COLO829 (cell line): ENCODE measurements around the gene ITK.
"Not testable (repeated sequence)": the region's sequence is repeated elsewhere in the genome, so short reads cannot be mapped to it uniquely, and the experiment has no call there.

Source experiments
- DNase-seq: peaks from one replicate; pipeline ENCODE4 v3.0.0; 2012; ENCODE audit warnings: low spot score

Gene ITK

GRCh38 chr5:157168286-157168685 lies 12.4 kb upstream of the ITK start:
- DNase-seq = no peak

GRCh38 chr5:157172403-157172802 lies 8.2 kb upstream of the ITK start:
- DNase-seq = peak; percentile 27

- DNase-seq = no peak
Measured at GRCh38 chr5:157175071-157175612, 5.5 kb upstream of the ITK start.

GRCh38 chr5:157177953-157178352 lies 2.7 kb upstream of the ITK start:
- DNase-seq = no peak

- DNase-seq = no peak
Measured at GRCh38 chr5:157178966-157179365, 1.7 kb upstream of the ITK start.

GRCh38 chr5:157182143-157182757 lies 1.6 kb downstream of the ITK start:
- DNase-seq = no peak

GRCh38 chr5:157184117-157184670 lies 3.6 kb downstream of the ITK start:
- DNase-seq = no peak

- DNase-seq = not testable (repeated sequence)
Measured at GRCh38 chr5:157185122-157185521, 4.5 kb downstream of the ITK start.

GRCh38 chr5:157186309-157187045 lies 5.8 kb downstream of the ITK start:
- DNase-seq = no peak

GRCh38 chr5:157187046-157187754 lies 6.6 kb downstream of the ITK start:
- DNase-seq = no peak

- DNase-seq = no peak
Measured at GRCh38 chr5:157188270-157188669, 7.6 kb downstream of the ITK start.

- DNase-seq = no peak
Measured at GRCh38 chr5:157189223-157189622, 8.6 kb downstream of the ITK start.

GRCh38 chr5:157193699-157194424 lies 13.2 kb downstream of the ITK start:
- no peak for DNase-seq

GRCh38 chr5:157196045-157196444 lies 15.4 kb downstream of the ITK start:
- DNase-seq = no peak

GRCh38 chr5:157197086-157197485 lies 16.4 kb downstream of the ITK start:
- DNase-seq = no peak

- DNase-seq = no peak
Measured at GRCh38 chr5:157198277-157198986, 17.8 kb downstream of the ITK start.

- no peak for DNase-seq
Measured at GRCh38 chr5:157201857-157202256, 21.2 kb downstream of the ITK start.

GRCh38 chr5:157203417-157203816 lies 22.8 kb downstream of the ITK start:
- DNase-seq = no peak

- DNase-seq = no peak
Measured at GRCh38 chr5:157204765-157205164, 24.1 kb downstream of the ITK start.

GRCh38 chr5:157205708-157206107 lies 25.1 kb downstream of the ITK start:
- no peak for DNase-seq

GRCh38 chr5:157210652-157211051 lies 30.0 kb downstream of the ITK start:
- DNase-seq = not testable (repeated sequence)
